Testis (tissue), 2 donors: ENCODE measurements around the gene CUL4A.

Experiments used
- CTCF ChIP-seq, 3 experiments: fragments of 450-650 bp in 2 of 3; fragments of 200-600 bp in 1 of 3; sonication (generic) in 1 of 3; IDR thresholded peaks; one replicate each; pipeline ENCODE4 v1.5.1; 2016 to 2019; ENCODE audit warnings: antibody characterized with exemption in 3 of 3, mild to moderate bottlenecking in 2 of 3, moderate library complexity in 1 of 3
- POLR2A ChIP-seq: fragments of 450-650 bp; IDR thresholded peaks from one replicate; pipeline ENCODE4 v1.6.1; 2017; ENCODE audit warnings: antibody characterized with exemption, mild to moderate bottlenecking, moderate library complexity

GRCh38 chr13:113192902-113193301 is 16.5 kb upstream of the CUL4A start:
- TF ChIP-seq POLR2A, result no peak
- TF ChIP-seq CTCF (IDR thresholded peaks at IDR 0.05), result no peak
